Renal cortical epithelial cell (primary cell): ENCODE measurements around the gene DCBLD1. TPM values are rescaled to one million over a fixed set of nuclear protein-coding genes. Genes with fewer than 3 reads are reported as not detected.
"Not testable (repeated sequence)": the region's sequence is repeated elsewhere in the genome, so short reads cannot be mapped to it uniquely, and the experiment has no call there.

Experiments used
- DNase-seq: peaks from one replicate; pipeline ENCODE4 v3.0.0-alpha.2; 2011; ENCODE audit warnings: low read depth
- total RNA-seq: library from RNA; depleted of rRNA; stranded (reverse); fragments of >200 nt; gene quantifications from 2 replicates; pipeline ENCODE4 v1.2.3, GENCODE V29; 2014

The DCBLD1 gene
- total RNA-seq = 20.2 and 21.2 TPM in 2 replicates

GRCh38 chr6:117482240-117483003, at the start of gene DCBLD1:
DCBLD1 (plus strand) TSS chr6:117482674; CDS start chr6:117482782, 108 bp downstream.
- DNase-seq = peak; percentile 43

DNA sequence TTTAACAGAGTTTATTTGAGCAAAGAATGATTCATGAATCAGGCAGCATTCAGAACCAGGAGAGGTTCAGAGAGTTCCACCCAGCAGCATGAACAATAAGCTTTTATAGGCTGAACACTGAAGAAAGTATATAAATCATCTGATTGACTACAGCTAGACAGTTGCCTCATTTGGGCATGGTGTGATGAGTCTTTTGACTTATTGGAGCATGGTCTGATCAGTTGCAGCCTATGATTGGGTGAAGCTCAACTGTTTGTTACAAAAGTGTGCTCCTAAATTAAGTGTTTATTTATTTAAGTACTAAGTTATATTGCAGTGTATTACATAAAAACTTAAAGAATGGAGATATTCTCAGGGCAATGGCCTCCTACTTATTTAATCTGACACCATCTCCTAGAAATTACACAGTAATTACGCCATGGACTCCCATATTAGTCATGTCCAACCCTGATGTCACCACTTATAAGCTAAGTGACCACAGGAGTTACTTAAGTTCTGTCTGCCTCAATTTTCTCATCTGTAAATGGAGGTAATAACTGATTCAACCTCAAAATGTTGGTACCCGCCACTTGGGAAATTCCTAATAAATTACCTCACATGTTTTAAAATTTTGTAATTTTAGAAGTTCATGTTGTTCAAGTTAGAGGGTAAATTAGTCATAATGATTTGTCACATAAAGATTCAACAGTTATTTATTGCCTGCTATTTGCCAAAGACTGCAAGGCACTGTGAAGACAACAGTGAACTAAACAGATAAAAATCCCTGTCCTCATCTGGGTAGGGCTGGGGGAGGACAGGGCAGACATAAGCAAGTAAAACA, 41.6 kb upstream of the DCBLD1 start:
- peak; percentile 74 for DNase-seq

DNA sequence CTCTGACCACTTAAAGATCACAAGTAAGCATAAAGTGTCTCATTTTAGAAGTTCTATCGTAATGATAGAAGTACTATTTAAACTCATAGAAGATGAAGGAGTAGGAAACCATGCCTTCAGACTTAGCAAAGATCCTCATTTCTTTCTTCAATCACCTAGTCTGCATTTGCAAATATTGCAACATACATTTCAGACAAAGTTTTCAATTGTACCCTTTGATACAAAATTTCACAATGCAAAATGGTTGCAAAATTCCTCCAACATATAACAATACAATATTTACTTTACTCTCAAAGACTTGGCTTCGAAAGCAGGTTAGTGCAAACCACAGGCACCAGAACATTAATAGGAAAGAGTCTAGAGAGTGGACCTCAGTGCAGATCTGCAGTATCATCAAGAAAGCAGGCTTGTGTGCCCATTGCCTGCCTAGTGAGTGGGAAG, 40.6 kb upstream of the DCBLD1 start:
- peak; percentile 74 for DNase-seq

- DNase-seq = not testable (repeated sequence)
These were observed 40.2 kb upstream of the DCBLD1 start for GRCh38 chr6:117442313-117442712.

DNA sequence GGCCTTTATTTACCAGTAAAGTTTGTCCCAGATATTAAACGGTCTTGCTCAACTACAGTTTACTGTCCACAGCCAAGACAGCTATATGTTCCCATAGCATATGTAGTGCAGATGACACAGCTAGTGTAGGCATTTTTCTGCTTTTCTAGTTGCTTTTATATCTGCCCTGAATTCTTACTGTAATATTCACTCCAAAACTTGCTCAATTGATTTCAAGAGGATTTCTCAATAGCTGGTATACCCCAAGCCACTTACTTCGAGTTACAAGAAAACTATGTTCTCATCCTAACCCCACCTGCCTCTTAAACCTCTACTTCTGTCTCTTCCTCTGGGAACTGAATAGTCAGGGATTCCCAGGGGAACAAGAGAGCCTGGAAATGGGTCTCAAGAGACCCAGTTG, 37.9 kb upstream of the DCBLD1 start:
- DNase-seq = no peak

GRCh38 chr6:117446861-117447260, 35.6 kb upstream of the DCBLD1 start:
- no peak for DNase-seq

GRCh38 chr6:117448011-117448410, 34.5 kb upstream of the DCBLD1 start:
- no peak for DNase-seq

GRCh38 chr6:117448732-117449485, 33.6 kb upstream of the DCBLD1 start:
- peak; percentile 87 for DNase-seq

DNA sequence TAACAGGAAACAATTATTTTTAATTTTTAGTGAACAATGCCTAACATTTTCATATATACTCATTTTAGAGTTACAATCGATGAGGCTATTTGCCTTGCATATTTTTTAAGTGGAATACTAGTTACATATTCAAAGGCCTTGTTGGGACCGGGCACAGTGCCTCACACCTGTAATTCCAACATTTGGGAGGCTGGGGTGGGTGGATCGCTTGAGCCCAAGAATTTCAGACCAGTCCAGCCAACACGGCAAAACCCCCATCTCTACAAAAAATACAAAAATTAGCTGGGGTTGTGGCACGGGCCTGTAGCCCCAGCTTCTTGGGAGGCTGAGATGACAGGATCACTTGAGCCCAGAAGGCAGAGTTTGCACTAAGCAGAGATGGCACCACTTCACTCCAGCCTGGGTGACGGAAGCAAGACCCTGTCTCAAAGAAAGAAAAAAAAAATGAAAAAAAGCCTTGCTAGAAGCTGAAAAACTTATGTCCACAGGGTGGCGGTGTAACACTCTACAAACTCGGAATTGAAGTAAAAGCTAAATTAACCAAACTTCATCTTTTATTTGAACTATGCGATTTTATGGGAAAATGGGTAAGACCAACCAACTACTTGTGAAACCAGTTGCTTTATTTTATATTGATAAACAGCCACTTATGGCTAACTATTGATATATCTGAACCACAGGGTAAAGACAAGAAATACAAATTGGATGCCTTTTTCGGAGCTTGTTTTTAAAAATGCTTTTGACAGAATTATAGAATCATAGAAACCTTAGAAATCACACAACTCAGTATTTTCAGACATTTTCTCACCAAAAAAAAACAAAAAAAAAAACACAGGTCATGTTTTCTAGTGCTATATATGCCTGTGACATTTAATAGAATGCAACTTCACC, 32.7 kb upstream of the DCBLD1 start:
- peak; percentile 80 for DNase-seq

GRCh38 chr6:117451671-117452070, 30.8 kb upstream of the DCBLD1 start:
- DNase-seq = peak; percentile 55

- no peak for DNase-seq
These were observed 26.2 kb upstream of the DCBLD1 start for GRCh38 chr6:117456250-117456649.

- DNase-seq = no peak
These were observed 25.5 kb upstream of the DCBLD1 start for GRCh38 chr6:117456998-117457397.

GRCh38 chr6:117459204-117459944, 23.1 kb upstream of the DCBLD1 start:
- DNase-seq = no peak

DNA sequence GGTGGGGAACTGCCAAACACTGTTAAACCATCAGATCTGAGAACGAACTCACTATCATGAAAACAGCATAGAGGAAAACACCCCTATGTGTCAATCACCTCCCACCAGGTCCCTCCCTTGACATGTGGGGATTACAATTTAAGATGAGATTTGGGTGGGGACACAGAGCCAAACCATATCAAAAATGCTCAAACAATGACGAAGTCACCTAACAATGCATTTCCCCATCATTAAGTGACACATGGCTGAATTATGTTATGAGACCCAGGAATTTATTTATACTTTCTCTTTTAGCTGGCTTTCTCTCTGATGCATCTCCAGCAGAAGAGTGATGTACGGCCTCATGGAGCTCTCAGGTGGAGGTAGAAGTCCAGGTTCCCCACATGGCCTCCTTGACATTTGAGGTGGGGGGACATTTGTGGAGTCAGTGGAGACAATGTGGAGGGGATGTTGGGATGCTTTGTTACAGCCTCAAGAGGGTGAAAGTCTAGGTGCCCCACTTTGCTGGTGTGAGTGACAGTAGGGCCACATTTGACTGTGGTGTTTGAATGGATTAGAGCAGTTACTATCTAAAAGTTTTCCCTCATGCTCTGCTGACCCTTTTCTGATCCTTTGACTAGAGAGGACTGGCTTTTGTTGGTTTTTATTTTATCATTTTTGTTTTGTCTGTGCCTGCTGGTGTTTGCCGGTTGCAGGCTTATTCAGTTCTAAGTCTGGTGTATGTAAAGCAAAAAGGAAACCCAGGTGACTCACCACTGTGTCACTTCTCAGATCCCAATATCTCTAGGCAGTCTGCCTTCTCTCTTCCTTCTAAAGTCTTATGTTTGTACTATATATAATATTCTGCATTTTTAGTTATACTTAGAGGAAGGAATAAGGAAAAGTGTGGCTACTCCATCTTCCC, 18.5 kb upstream of the DCBLD1 start:
- DNase-seq = peak; percentile 56

DNA sequence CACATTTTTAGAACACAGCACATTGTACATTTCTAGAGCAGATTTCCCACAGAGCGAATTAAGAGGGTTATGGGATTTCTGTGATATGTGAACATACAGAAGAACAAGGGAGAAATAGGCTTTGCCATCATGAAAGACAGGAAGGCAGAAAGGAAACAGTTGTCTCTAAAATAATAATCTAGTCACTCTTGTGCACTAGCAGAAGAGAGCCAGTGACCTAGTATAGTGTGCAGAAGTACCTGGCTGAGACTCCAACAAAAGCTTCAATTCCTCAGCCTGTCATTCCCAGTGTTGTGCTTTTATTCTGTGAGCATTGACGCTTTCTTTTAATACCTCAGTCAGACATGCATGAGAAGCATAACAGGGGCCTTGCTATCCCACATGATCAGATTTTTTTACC, 17.8 kb upstream of the DCBLD1 start:
- no peak for DNase-seq

DNA sequence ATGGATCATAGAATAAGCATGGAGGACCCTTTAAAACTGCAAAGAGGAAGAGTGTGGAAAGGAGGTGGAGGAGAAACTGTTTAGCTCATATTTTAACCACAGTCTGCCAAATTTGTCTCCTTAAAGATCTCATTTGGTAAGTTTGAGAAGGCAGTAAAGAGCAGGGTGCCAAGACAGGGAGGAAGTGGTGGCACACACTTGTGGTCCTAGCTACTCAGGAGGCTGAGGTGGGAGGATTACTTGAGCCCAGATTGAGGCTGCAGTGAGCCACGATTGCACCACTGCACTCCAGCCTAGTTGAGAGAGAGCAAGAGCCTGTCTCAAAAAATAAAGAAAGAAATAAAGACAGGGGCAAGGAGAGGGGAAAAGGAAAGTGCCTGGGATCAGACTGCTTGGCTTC, 16.8 kb upstream of the DCBLD1 start:
- DNase-seq = no peak

DNA sequence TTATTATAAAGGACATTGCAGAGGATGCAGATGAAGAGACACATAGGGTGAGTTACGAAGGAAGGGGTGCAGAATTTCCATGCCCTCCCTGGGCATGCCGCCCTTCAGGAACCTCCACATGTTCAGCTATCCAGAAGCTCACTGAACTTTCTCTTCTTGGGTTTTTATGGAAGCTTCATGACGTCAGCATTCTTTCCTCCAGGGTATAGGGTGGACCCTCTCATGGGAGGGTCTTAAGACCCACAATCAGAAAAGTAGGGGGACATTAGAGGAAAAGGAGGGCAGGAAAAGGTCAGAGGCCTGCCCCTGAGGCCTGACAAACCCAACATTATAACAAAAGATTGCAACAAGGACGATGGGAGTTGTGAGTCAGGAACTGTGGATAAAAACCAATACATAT, 14.6 kb upstream of the DCBLD1 start:
- DNase-seq = no peak

- DNase-seq = not testable (repeated sequence)
These were observed 13.9 kb upstream of the DCBLD1 start for GRCh38 chr6:117468527-117468926.

- no peak for DNase-seq
These were observed 13.1 kb upstream of the DCBLD1 start for GRCh38 chr6:117469356-117469755.
